Fibroblast of the conjunctiva (primary cell): ENCODE measurements around the gene GABRB2.
A peak's percentile ranks its signal among the peaks of the same experiment; 100 is the strongest.
"Not testable (repeated sequence)": the region's sequence is repeated elsewhere in the genome, so short reads cannot be mapped to it uniquely, and the experiment has no call there.

Experiments used
- DNase-seq: peaks from one replicate; pipeline ENCODE4 v3.0.0-alpha.2; 2010; ENCODE audit warnings: low read depth

Gene GABRB2

GRCh38 chr5:161546470-161547301 lies at the start of gene GABRB2:
GABRB2 (minus strand) TSS chr5:161546725; CDS start chr5:161546643, 82 bp downstream.
- peak; percentile 10 for DNase-seq

DNA sequence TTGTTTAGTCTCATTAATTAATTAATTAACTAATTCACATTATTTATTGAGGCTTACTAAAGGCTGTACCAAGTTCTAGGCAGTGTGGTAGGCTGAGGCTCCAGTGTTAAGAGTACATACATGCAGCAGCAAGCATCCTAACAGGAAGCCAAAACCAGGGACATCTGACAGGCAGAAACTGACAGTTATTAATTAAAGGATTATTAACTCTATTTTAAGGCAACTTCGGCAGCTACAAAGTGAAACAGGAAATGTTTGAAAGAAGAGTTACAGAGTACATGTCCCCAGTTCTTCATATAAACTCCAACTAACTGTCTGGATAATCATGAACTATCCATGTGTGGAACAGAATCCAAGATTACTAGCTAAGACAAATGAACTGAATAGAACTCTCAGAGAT lies 39.3 kb upstream of the GABRB2 start:
- DNase-seq = no peak

DNA sequence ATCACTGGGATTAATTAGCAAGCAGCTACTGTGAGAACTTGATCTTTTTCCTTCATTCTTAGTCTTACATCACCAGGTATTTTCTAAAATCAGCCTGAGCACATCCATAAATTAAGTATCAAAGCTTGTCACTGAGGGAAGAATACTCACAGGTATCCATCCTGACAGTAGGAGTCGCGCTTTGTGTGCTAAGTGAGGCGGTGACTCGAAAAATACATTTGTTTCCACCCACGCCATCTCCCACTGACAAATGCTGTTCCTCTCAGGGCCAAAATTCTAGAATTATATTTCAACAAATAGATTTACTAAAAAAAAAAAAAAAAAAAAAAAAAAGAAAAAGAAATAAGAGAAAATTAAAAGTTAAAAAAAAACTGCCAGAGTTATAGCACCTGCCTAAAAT lies 34.1 kb upstream of the GABRB2 start:
- no peak for DNase-seq

DNA sequence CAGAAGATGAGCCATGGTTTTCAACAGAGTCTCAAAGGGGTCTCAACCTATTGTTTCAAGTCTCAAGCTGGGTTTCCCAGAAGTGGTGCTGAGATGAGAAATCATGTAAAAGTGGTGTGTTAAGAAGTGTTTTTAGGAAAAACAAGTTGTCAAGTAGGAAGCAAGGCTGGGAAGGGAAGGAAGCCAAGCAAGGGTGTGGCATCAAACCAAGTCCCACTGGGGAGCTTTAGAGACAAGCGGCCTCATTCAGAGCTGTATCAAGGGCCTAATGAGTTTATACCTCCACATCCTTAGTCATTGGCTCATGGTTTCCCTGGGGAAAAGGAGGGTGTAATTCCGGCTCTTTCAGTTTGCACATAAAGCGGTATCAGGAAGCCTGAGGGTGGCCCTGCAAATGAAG lies 26.4 kb upstream of the GABRB2 start:
- no peak for DNase-seq

DNA sequence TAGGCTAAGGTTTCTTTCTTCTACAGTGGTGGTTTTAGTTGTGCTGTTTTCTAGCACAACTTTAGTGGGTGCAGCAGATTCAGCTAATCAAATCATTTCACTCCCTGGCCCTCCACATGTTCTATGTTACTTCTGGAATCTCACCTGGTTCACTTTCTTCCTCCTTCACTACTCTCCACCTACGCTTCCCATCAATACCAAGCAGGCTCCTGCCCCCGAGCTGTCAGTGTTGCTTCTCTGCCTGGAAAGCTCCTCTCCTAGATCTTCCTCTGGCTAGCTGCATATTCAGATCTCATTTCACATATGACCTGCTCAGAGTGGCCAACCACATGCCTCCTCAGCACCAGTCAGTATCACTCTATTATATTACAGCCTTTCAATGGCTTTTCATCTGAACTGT lies 19.6 kb upstream of the GABRB2 start:
- DNase-seq = no peak

DNA sequence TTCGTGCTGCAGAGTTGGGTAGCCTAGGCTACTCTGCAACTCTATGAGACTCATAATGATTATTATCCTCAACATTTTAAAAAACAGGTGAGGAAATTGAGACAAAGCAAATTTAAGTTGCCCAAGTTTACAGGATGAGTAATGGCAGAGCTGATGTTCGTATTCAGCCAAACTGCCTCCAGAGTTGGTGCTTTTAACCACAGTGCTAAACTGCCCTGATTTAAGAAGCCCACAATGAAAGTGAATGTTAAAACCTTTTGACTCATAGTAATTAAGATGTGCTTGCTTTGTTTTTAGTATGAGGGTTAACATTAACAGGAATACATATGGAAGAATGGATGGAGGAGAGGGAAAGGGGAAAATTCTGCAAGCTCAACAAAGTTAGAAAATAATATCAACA lies 15.9 kb upstream of the GABRB2 start:
- DNase-seq = no peak

DNA sequence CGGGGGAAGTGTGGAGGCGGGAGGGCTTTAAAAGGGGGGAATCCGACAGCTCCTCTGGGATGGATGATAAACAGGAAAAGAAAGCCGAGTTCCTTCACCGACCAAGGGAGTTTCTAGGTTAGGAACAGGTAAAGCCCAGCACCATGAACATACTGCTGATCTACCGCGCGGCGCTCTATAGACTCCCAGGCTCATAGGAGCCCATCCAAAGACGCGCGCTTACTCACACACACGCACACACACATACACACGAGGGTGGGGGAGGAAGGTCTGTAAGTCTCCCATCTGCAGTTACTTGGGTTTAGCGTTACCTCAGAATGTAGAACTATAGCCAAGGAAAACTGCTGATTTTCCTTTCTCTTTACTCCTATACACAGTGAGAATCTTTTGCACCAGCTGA lies 2.6 kb upstream of the GABRB2 start:
- peak; percentile 2 for DNase-seq

DNA sequence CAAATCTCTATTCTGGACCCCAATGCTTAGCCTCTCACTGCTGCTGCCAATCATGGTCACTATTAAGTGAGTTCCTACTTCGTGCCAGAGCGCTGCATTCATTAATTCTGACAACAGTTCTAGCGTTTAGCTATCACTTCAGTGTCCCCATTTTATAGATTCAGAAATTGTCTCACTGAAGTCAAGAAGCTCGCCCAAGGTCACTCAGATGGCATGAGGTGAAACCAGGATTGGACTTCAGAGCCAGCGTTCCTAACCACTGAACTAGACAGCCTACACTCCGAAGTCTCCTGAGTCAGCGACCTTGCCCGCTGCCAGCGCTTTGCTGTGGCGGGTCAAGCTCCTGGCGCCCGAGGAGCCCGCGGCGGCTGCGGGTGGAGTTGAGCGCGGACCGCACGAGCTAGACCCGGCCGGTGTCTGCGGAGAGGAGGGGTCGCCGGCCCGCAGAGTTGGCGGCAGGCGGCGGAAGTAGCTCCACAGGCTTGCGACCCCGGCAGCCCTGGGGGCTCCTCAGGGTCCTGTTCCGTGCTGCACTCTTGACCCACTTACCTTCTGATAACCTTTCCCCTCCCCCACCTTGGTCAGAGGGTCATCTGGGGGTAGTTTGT lies 2.1 kb upstream of the GABRB2 start:
- no peak for DNase-seq

GRCh38 chr5:161547738-161548486 lies 1.4 kb upstream of the GABRB2 start:
- DNase-seq = no peak

GRCh38 chr5:161547406-161547737 lies 847 bp upstream of the GABRB2 start:
- no peak for DNase-seq

GRCh38 chr5:161546095-161546469 lies 443 bp downstream of the GABRB2 start:
- no peak for DNase-seq

DNA sequence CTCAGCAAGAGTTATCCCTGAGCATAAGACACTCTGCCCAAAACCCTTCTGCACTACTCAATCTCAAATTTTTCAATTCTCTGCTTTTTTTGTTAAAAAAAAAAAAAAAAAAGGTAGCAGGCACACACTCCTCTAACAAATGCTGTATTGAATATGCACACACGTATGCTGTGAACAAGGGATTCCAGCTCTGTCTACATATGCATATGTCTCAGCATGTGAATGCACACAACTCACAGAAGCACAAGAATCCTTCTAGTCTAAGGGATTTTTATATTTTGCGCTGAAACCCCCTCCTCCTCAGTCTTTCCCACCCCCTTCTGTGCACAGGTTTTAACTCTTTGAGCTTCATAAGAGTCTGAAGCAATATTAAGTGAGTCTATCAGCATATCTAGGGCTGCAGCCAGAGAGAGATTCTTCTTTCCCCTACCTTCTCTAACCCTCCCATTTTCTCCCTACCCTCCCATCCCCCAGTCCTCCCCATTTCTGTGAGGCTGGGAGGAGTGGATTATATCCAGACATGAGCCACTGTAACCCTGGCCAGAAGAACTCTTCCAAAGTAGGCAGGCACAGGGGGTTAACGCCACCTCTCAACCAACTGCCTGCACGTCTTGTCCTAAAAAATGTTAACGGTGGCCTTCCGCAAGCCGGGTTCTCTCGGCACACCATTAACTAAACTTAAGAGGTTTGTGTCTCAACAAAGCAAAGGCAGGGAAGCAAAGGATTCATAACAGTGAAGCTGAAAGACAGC lies 1.0 kb downstream of the GABRB2 start:
- no peak for DNase-seq

DNA sequence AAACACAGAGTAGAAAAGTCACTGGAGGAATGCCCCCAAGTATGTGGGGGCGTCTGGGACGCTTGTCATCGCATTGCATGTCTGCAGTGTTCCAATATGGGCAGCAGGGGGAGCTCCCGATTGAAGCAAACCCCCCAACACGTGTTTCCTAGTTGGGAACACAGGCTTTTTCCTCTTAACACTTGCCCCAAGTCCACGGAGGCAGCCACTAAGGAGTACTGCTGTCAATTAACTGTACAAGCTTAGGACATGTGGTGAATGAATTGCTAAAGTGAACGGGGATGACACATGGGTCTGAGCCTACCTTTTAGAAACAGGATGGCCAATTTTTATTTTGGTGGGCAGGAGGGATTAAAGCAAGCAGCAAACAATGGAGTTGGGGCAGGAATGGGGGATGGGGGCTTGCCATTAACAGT lies 2.2 kb downstream of the GABRB2 start:
- peak; percentile 33 for DNase-seq

DNA sequence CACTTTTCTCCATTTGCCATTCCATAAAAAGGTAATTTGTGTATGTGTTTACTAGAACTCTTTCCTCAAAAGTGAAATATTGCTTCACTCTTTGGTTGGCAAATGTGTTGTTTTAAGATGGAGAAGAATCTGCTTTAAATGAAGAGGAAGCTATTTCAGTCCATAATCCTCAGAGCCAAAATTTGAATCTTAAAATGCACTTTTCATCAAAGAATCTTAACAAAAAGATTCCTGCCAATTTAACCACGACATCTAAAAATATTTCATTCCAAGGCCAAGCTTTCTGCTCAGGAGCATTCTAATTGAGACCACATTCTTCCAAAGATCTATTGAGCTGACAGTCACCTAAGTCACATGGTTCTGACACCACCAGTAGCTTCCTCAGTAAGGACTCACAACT lies 7.5 kb downstream of the GABRB2 start:
- no peak for DNase-seq

DNA sequence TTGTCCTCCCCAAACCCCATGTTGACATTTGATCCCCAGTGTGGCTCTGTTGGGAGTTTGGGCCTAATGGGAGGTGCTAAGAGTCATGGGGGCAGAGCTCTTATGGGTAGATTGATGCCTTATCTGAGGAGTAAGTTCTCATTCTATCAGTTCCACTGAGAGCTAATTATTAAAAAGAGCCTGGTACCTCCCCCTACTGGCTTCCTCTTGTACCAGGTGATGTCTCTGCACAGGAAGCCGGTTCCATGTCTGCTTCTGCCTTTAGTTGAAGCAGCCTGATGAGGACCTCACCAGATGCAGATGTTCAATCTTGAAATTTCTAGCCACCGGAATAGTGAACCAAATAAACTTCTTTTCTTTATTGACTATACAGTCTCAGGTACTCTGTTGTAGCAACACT lies 10.8 kb downstream of the GABRB2 start:
- DNase-seq = no peak

- no peak for DNase-seq
Observed at GRCh38 chr5:161530700-161531099, 15.8 kb downstream of the GABRB2 start.

DNA sequence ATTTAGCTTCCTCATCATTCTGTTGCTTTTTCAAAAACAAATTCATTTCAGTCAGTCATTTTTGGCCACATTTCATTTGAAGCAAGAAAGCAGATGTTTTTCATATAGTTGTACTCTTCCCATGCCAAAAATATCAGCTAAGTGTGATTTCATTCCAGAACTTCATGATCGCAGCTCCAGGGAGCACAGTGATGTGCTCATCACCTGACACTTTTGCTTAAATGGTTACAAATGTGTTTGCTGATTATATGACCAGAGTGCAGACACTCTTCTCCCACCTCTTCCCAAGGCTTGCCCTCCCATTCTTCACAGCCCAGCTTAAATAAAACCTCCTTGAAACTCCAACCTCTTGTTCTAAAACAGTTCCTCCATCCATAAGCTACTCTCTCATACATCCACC lies 32.6 kb downstream of the GABRB2 start:
- DNase-seq = no peak

GRCh38 chr5:161507591-161507990 lies 38.9 kb downstream of the GABRB2 start:
- DNase-seq = no peak

DNA sequence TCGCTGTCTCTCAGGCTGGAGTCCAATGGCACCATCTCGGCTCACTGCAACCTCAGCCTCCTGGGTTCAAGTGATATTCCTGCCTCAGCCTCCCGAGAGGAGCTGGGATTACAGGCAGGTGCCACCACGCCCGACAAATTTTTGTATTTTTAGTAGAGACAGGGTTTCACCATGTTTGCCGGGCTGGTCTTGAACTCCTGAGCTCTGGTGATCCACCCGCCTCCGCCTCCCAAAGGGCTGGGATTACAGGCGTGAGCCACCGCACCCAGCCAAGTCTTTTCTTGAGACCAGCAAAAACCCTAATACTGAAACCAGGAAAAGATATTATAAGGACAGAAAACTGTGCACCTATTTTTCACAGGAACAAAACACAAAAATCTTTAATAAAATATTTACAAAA lies 41.4 kb downstream of the GABRB2 start:
- not testable (repeated sequence) for DNase-seq

GRCh38 chr5:161498531-161498930 lies 48.0 kb downstream of the GABRB2 start:
- no peak for DNase-seq

- no peak for DNase-seq
Observed at GRCh38 chr5:161483721-161484120, 62.8 kb downstream of the GABRB2 start.

DNA sequence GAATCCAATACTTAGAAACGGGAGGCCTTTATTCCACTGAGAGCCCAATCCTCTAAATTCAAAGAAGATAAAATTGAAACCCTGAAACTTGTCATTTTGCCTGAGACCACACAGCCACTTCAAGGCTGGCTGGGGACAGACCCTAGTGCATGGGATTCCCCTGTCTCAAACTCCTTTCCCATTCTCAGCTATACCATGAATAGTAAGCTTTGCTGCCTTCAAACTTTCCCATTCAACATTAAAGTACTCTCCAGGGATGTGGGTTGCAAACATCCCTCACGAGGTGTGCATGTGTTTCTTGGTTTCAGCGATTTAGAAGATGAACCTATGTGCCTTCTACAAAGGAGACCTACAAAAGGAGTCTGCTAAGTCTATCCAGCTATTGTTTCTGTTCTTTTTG lies 64.6 kb downstream of the GABRB2 start:
- DNase-seq = no peak
